ENCODE results near the gene MUC7.

DNA sequence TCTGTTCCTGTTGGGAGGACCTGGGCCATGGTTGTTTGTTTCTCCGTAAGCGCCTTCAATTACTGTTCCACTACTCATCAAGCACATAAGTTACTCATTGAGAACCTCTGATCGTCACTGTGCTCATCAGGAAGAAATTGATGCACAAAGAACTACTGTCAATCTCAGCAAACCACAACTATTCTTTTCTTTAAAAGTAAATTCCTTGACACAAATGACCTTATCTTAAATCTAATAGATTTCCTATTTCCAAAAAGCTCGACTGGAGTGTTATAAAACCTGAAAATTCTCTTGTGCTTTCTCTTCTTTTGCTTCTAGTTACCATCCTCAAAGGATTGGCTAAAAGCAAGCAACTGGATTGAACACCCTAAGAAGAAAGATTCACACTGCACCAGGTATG, at the start of gene MUC7:
- TF ChIP-seq POLR2AphosphoS5 (IDR thresholded peaks at IDR 0.05; ENCODE audit: low read depth, low read length) = no peak
- TF ChIP-seq, protein P1, sequence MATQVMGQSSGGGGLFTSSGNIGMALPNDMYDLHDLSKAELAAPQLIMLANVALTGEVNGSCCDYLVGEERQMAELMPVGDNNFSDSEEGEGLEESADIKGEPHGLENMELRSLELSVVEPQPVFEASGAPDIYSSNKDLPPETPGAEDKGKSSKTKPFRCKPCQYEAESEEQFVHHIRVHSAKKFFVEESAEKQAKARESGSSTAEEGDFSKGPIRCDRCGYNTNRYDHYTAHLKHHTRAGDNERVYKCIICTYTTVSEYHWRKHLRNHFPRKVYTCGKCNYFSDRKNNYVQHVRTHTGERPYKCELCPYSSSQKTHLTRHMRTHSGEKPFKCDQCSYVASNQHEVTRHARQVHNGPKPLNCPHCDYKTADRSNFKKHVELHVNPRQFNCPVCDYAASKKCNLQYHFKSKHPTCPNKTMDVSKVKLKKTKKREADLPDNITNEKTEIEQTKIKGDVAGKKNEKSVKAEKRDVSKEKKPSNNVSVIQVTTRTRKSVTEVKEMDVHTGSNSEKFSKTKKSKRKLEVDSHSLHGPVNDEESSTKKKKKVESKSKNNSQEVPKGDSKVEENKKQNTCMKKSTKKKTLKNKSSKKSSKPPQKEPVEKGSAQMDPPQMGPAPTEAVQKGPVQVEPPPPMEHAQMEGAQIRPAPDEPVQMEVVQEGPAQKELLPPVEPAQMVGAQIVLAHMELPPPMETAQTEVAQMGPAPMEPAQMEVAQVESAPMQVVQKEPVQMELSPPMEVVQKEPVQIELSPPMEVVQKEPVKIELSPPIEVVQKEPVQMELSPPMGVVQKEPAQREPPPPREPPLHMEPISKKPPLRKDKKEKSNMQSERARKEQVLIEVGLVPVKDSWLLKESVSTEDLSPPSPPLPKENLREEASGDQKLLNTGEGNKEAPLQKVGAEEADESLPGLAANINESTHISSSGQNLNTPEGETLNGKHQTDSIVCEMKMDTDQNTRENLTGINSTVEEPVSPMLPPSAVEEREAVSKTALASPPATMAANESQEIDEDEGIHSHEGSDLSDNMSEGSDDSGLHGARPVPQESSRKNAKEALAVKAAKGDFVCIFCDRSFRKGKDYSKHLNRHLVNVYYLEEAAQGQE (IDR thresholded peaks at IDR 0.05; ENCODE audit: insufficient read depth in 1 of 2, low read depth in 2 of 2, low read length in 2 of 2) = no peak
- no peak for TF ChIP-seq FOXP2 (optimal IDR thresholded peaks at IDR 0.05; ENCODE audit: borderline replicate concordance, extremely low read depth, extremely low read length, insufficient read depth)
